ENCODE data around the gene TTI1. TPM values are rescaled to one million over a fixed set of nuclear protein-coding genes. Genes with fewer than 3 reads are reported as not detected.

Gene TTI1
- total and polyA plus RNA-seq, 2 donors (not counting 1 experiment from before 2014, with no cell fraction given) = 13.9 to 33.9 TPM

DNA sequence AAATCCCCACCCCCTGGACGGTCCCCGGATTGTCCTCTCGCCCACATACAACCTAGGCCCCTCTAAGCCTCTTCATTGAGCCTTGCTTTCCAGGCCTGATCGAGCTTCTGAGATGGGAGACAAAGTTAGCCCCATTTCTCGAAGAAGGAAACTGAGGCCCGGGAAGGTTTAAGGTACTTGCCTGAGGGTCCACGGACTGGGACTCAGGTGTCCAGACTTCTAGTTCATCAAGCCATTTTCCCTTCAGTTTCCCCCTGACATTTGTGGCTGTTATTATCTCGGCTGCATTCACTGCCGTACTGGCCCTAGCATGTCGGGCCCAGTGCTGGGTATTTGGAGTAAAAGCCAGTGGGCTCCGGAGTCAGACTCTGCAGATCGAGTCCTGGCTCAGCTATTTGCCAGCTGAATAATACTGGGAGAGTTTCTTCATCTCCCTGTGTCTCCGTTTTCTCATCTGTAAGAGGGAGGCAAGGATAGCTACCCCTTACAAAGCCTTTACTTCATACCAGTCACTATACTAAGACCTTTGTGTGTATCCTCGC is 923 bp upstream of the TTI1 start:
- POLR2A ChIA-PET = interaction anchor here (0.9 kb wide), 1 partner anchor 29 kb away, joined by 4 read pairs; no protein-coding TSS in a partner anchor
- Histone ChIP-seq H3K4me2 (replicated peaks; ENCODE audit: low read depth, low read length, poor library complexity, severe bottlenecking) (peak overlapping the region; percentile 82), H3K4me1 (ENCODE audit: control insufficient read depth in 2 of 2, insufficient read depth in 2 of 2, low read length in 2 of 2) (peaks cover 35 to 46% of the 10 kb centered on the region in 2 donors)

More for the DNA sequence above, 923 bp upstream of the TTI1 start:
- Mint-ChIP-seq H3K27ac (peak overlapping the region; percentile 92), H3K4me1 (peaks cover 71% of the 10 kb centered on the region), H3K4me3 (peak overlapping the region; percentile 95), H3K27me3 (no peaks in the 10 kb centered on the region), H3K9me3 (ENCODE audit: insufficient read depth) (peaks cover 3% of the 10 kb centered on the region)
- ATAC-seq (ENCODE audit: low read depth) (no peak), DNase-seq (no peak)
- 10% methylated on average over 7 of the region's 14 CpGs for WGBS (ENCODE audit: insufficient coverage)
- Histone ChIP-seq H3K9me3 (ENCODE audit: control extremely low read depth in 1 of 3, control insufficient read depth in 2 of 3, insufficient read depth in 1 of 3, low read length in 2 of 3) (no peaks in the 10 kb centered on the region), H3K36me3 (replicated peaks in 1 of 2; ENCODE audit: control extremely low read depth in 1 of 2, control insufficient read depth in 1 of 2, extremely low read depth in 1 of 2, insufficient read depth in 2 of 2, low read length in 1 of 2) (peaks cover 0 to 3% of the 10 kb centered on the region in 2 experiments), H3K4me3 (ENCODE audit: control extremely low read depth in 1 of 5, extremely low read depth in 1 of 5, insufficient read depth in 1 of 5, low read depth in 2 of 5, low read length in 4 of 5) (peak overlapping the region; percentile 84 to 98 (median 87)), H2AFZ (ENCODE audit: insufficient read depth, low read depth, low read length, poor library complexity, severe bottlenecking) (peak overlapping the region; percentile 90), H4K20me1 (ENCODE audit: control insufficient read depth, insufficient read depth, low read length, poor library complexity, severe bottlenecking) (peaks cover 9% of the 10 kb centered on the region), H3K27me3 (replicated peaks in 1 of 4; ENCODE audit: control extremely low read depth in 1 of 4, control insufficient read depth in 3 of 4, insufficient read depth in 4 of 4, low read length in 3 of 4) (no peaks in the 10 kb centered on the region), H3K79me2 (ENCODE audit: control insufficient read depth, insufficient read depth, low read length) (peaks cover 100% of the 10 kb centered on the region), H3K9ac (ENCODE audit: low read length) (peak overlapping the region; percentile 86), H3K27ac (ENCODE audit: low read length in 2 of 2) (peak overlapping the region; percentile 87 to 90)
- intact Hi-C loops (cut with micrococcal nuclease) = loop anchor here (10.0 kb wide), 1 partner anchor 739 kb away; no protein-coding TSS in a partner anchor
- CTCF ChIA-PET = interaction anchor here (1.9 to 2.3 kb wide), 2 partner anchors 24 to 187 kb away, joined by 10 read pairs; no protein-coding TSS in a partner anchor
- TF ChIP-seq EZH2 (IDR thresholded peaks at IDR 0.05; ENCODE audit: borderline replicate concordance, insufficient read depth, low read depth, low read length, poor library complexity, severe bottlenecking) = no peak
- TF ChIP-seq, protein P1, sequence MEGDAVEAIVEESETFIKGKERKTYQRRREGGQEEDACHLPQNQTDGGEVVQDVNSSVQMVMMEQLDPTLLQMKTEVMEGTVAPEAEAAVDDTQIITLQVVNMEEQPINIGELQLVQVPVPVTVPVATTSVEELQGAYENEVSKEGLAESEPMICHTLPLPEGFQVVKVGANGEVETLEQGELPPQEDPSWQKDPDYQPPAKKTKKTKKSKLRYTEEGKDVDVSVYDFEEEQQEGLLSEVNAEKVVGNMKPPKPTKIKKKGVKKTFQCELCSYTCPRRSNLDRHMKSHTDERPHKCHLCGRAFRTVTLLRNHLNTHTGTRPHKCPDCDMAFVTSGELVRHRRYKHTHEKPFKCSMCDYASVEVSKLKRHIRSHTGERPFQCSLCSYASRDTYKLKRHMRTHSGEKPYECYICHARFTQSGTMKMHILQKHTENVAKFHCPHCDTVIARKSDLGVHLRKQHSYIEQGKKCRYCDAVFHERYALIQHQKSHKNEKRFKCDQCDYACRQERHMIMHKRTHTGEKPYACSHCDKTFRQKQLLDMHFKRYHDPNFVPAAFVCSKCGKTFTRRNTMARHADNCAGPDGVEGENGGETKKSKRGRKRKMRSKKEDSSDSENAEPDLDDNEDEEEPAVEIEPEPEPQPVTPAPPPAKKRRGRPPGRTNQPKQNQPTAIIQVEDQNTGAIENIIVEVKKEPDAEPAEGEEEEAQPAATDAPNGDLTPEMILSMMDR (IDR thresholded peaks at IDR 0.05) = no peak

Measured in B cell (primary cell).